Stimulated activated CD4-positive, alpha-beta T cell treated with anti-CD3 and anti-CD28 coated beads, Interleukin-4, amount 100 ng/mL, for 4 hours (primary cell): ENCODE measurements around the gene ACACA.
"Not testable (repeated sequence)": the region's sequence is repeated elsewhere in the genome, so short reads cannot be mapped to it uniquely, and the experiment has no call there.

Source experiments
- DNase-seq, 2 experiments: peaks; one replicate each; pipeline ENCODE4 v3.0.0-alpha.2; 2020

Gene ACACA

DNA sequence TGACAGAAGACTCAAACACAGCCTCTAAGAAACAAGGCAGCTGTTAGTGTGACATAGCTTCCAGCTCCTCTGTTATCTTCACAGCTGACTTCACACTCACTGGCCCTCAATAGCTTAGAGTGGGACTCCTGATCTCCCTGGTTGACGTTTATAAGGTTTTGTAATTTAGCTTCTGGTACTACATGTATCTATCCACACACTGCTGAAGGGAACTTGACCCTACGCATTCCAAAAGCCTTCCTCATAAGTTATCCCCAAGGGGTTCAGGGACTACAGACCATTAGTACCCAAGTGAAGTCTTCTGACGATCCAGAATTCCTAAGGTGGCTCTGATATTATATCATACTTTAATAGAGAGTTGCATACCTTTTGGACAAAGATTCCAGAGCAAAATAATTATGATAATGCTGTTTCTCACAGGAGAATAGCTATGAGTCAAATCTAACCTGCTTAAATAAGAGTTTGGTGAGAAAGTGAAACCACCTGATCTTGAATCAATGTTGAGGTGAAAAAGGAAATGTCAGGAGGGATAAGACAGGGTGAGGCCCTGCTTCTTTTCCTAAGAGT is 14.5 kb downstream of the ACACA start:
- DNase-seq: no peak

DNA sequence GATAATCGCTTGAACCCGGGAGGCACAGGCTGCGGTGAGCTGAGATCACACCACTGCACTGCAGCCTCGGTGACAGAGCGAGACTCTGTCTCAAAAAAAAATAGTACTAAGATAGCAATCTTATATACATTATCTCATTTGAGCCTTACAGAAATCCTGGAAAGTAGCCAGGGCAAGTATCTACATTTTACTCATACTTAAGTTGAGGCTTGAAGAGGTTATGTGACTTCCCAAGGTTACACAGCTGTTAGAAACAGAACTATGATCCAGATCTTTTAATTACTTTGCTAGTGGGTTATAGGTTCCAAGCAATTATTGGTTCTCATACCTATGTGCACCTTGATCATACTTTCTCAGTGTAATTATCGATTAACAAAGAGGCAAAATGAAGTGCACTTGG is 15.5 kb downstream of the ACACA start:
- no peak for DNase-seq

GRCh38 chr17:37389160-37389559 is 17.5 kb downstream of the ACACA start:
- DNase-seq: no peak

- no peak for DNase-seq
Measured at GRCh38 chr17:37388266-37388665, 18.4 kb downstream of the ACACA start.

DNA sequence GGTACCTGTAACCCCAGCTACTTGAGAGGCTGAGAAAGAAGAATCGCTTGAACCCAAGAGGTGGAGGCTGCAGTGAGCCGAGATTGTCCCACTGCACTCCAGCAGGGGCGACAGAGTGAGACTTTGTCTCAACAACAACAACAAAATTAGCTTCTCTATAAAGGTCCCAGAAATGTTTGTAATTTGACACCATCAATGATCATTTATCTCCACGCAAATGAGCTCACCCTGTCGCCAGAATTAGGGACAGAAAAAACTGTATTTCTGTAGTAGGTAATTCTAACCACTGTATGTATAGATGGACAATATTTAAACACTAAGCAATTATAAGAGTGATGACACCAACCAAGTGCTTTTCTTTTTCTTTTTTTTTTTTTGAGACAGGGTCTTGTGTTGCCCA is 20.2 kb downstream of the ACACA start:
- DNase-seq: no peak

DNA sequence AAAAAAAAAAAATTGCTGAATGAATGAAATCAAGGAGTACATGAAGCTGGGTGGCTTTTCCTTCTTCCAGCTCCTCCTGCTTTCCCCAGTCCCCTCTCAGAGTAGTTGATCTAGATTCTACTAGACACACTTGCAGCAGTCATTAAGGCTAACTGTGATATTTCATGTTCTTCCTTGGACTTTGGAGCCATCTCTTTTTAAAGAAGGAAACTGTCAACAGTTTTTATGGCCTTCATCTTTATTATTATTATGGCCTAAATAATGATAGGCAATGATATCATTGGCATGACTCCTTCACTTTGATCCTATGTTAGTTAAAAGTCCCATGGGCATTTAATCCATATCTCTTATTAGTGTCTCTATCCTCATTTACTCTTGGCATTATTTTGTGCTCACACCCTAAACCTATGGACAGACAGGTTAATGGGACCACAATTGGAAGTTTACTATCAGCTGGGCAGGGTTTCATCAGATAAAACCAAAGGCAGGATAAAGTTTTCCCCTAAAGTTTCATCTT is 21.1 kb downstream of the ACACA start:
- DNase-seq: no peak

DNA sequence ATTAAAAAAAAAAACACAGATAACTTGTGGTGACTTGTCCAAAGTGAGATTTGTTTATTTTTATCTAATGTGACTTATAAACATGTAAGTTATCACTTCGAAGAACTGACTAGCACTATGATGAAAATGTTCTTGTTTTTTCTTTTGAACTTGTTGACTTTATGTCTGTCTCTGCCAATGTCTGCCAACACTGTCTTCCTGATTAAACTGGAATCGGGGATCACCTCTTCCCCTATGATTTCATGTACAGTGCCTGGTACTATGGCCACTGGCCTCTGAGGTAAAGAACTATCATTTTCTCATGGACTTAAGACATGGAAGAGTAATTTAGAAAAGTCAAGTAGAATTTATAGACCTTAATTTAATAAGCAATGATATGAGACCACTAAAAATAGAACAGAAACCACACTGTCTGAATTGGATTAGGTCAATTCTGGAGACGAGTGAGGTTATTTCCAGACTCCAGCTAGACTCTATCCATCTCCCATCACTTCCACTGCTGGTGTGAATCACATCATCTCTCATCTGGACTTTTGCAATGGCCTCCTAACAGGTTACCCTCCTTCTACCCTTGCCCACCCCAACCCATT is 22.0 kb downstream of the ACACA start:
- DNase-seq: no peak

- no peak for DNase-seq
Measured at GRCh38 chr17:37382056-37382455, 24.6 kb downstream of the ACACA start.

DNA sequence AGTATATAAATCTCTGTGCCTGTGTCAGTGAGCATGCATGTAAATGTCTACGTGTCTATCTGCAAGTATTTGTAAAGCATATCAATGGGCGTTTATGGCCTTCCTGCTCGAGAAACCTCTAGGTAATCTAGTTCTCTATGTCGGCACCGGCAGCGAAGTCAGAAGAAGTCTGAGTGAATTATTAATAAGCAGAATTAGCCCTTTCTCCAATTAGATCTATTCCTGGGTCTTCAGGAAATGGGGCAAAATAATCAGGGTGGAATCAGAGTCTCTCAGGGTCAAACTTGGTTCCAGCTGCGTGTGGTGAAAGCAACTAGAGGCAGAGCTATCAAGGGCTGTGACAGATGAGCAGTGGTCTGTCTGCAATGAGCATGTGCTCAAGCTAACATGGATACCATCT is 30.9 kb downstream of the ACACA start, which contains the start of gene C17orf78:
TSS of gene C17orf78 (plus strand) at position 280 of the 400 bp plus-strand sequence. CDS start at position 388, 108 bp downstream.
- DNase-seq: no peak

GRCh38 chr17:37373530-37374159 is 33.0 kb downstream of the ACACA start:
- DNase-seq: peak; percentile 45 to 62

DNA sequence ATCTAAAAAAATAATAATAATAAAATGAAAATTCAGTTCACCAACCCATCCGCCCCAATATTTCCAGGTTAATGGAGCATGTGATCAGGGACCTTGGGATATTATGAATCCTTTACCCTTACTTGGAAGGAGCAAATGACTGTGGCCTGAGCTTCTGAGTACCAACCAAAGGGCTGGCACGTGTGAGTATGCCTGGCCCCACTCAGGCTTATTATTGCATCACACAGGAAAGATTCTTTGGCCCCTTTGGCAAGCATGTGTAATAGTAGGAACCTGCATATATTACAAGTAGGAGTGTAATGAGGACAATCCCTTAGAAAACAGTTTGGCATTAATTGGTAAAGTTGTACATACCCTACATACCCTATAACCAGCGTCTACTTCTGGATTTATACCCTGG is 38.1 kb downstream of the ACACA start:
- DNase-seq: no peak

GRCh38 chr17:37365589-37365988 is 41.0 kb downstream of the ACACA start:
- no peak for DNase-seq

- no peak for DNase-seq
Measured at GRCh38 chr17:37361543-37361942, 45.1 kb downstream of the ACACA start.

DNA sequence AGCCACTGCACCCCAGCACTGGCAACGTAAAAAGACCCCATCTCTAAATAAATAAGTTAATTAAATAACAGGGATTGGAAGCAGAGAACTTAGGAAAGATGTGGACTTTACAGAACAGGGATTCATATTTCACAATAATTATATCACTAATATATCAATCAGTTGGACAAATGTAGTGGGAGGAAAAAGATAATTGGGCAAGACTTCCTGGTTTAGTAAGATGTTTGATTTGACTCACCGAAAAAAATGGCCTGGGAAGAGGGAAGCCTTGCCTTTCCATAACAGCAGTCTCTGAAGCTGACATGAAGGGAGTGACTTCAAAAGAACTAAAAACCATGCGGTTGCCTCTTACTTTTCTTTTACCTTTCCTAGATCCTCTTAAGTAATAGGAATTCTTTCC is 46.0 kb downstream of the ACACA start:
- no peak for DNase-seq

DNA sequence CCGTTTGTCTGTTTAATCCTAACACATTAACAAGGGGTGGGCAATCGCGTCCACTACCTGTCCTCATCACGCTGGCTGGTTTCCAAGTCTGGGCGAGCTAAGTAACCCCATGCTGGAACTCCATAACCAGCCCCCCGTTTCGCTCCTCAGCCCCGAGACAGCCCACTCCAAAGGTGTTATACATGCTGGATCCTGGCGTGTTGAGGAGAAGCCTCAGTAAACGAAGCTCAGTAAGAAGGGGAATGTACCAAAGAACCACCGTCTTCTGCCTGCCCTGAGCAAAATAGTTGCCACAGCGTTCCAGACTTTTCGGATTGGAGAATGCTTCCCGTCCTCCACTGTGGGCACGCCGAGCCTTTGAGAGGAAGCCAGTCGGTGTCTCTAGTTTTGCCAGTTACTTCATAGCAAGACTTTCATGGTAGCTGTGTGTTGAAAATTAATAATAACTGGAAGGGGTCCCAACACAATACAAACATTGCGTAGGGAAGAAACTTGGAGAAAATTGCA is 46.9 kb downstream of the ACACA start:
- no peak for DNase-seq

GRCh38 chr17:37358830-37359681 is 47.6 kb downstream of the ACACA start:
- peak; percentile 87 to 88 for DNase-seq

DNA sequence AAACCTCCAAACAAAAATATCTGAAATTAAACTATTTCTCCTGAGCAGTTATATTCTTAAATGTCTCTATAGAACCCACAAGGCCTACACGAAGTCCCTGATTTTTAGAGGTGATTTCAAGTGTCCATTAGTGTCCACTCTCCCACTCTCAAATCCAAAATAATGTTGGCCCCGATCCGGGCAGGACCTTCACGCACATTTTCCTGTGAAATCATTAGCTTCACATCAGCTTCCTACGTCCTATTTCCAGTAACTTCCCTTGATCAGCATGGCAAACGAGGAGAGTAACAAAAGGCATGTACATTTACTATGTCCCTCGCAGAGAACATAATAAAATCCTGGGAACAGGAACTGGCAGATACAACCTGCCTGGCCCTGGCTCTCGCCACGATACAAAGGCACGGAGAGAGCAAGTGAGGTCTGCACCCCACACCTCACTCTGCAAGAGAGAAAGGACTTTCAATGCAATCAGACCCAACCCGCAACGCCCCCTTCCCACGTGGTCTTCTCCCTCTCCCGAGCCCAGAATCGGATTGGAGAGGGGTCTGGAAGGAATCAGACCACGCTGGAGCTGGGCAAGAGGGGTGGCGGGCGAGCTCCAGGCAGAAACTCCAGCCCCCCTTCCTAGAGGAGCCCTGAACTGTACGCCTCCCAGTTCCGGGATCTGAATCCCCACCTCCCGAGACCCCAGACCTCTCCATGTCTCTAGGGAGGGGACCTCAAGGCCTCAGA is 48.4 kb downstream of the ACACA start:
- DNase-seq: peak; percentile 18 to 19

DNA sequence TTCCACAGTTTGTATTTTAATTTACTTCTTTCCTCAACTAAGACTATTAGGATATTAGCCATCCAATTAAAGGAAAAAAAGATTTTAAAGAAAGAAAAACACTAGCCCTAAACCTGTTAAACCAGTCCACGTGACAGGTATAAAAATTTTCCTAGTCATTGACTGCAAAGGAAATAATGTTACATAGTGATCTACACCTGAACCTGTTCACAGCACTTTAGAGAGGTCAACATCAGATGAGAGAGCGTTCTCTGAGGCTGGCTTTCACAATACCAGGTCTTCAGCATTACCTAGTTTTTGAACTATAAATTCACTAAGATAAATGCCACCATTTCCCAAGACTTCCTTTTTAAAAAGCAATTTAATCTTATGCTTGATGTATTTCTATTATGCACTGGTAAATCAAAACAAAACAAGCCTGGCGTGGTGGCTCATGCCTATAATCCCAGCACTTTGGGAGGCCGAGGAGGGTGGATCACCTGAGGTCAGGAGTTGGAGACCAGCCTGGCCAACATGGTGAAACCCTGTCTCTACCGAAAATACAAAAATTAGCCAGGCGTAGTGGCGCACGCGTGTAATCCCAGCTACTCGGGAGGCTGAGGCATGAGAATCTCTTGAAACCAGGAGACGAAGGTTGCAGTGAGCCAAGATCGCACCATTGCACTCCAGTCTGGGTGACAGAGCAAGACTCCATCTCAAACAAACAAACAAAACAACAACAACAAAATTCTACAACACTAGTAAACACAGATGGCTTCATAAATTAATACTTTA is 49.7 kb downstream of the ACACA start:
- DNase-seq: not testable (repeated sequence)

DNA sequence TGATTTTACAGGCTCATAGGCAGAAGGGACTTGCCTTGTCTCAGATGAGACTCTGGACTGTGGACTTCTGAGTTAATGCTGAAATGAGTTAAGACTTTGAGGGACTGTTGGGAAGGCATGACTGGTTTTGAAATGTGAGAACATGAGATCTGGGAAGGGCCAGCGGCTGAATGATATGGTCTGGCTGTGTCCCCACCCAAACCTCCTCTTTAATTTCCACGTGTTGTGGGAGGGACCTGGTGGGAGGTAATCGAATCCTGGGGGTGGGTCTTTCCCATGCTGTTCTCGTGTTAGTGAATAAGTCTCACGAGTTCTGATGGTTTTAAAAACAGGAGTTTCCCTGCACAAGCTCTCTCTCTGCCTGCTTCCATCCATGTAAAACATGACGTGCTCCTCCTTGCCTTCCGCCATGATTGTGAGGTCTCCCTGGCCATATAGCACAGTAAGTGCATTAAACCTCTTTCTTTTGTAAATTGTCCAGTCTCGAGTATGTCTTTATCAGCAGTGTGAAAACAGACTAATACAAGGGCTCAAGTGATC is 59.7 kb downstream of the ACACA start:
- DNase-seq: not testable (repeated sequence)

DNA sequence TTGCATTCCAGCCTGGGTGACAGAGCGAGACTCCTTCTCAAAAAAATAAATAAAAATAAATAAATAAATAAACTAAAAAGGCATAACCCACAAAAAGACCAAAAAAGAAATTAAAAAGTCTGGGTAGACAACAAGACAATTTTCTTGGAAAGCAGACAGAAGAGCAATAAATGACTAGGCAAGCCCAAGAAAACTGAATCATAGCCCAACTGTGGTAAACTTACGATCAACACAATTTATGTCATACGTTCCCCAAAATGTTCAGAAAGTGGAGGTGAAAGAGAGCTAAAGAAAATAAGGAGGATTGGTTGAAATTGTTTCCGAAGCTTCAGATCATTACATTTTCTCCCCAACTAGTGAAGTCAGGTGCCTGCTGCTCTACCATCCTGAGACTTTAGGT is 62.1 kb downstream of the ACACA start:
- no peak for DNase-seq

DNA sequence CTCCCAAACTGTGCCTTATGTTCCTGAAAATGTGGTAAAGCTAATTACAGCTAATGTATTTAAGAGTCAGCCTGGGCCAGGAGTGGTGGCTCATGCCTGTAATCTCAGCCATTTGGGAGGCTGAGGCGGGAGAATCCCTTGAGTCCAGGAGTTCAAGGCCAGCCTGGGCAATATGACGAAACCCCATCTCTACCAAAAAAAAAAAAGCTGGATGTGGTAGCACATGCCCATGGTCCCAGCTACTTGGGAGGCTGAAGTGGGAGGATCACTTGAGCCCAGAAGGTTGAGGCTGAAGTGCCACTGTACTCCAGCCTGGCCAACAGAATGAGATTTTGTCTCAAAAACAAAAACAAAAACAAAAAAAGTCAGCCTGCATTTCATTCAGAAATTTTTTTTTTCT is 64.0 kb downstream of the ACACA start:
- no peak for DNase-seq
